ENCODE data around the gene ETS1.

Gene ETS1

GRCh38 chr11:128604723-128605122, 17.4 kb upstream of the ETS1 start:
- H3K27ac ChIP-seq (ENCODE audit: low read depth, low read length), result no peak overlapping the region
- no peaks in the 10 kb centered on the region for H3K4me1 ChIP-seq (ENCODE audit: control insufficient read depth, insufficient read depth, low read length, unreplicated experiment)
- no peak overlapping the region for H2AFZ ChIP-seq (ENCODE audit: low read length, unreplicated experiment)
- H3K27me3 ChIP-seq (ENCODE audit: insufficient read depth, low read length), result peaks cover 24% of the 10 kb centered on the region
- no peak overlapping the region for H3K4me3 ChIP-seq (ENCODE audit: low read depth, low read length)
- H3K79me2 ChIP-seq (ENCODE audit: control insufficient read depth, insufficient read depth, low read length, unreplicated experiment), result no peaks in the 10 kb centered on the region
- no peaks in the 10 kb centered on the region for H3K36me3 ChIP-seq (ENCODE audit: insufficient read depth, low read length)

- no peak overlapping the region for H3K27ac ChIP-seq (ENCODE audit: low read depth, low read length)
- H3K4me3 ChIP-seq (ENCODE audit: low read depth, low read length), result no peak overlapping the region
- H3K4me1 ChIP-seq (ENCODE audit: control insufficient read depth, insufficient read depth, low read length, unreplicated experiment), result no peaks in the 10 kb centered on the region
- no peak overlapping the region for H2AFZ ChIP-seq (ENCODE audit: low read length, unreplicated experiment)
- no peaks in the 10 kb centered on the region for H3K36me3 ChIP-seq (ENCODE audit: insufficient read depth, low read length)
- H3K27me3 ChIP-seq (ENCODE audit: insufficient read depth, low read length), result peaks cover 17% of the 10 kb centered on the region
- no peaks in the 10 kb centered on the region for H3K79me2 ChIP-seq (ENCODE audit: control insufficient read depth, insufficient read depth, low read length, unreplicated experiment)
These were observed 16.5 kb upstream of the ETS1 start for GRCh38 chr11:128603752-128604414.

GRCh38 chr11:128603003-128603696, 15.8 kb upstream of the ETS1 start:
- Histone ChIP-seq H3K27me3 (ENCODE audit: insufficient read depth, low read length) (peaks cover 9% of the 10 kb centered on the region; the same call in 1 of the 2 replicates), H3K4me3 (ENCODE audit: low read depth, low read length) (no peak overlapping the region), H2AFZ (ENCODE audit: low read length, unreplicated experiment) (no peak overlapping the region), H3K4me1 (ENCODE audit: control insufficient read depth, insufficient read depth, low read length, unreplicated experiment) (no peaks in the 10 kb centered on the region), H3K36me3 (ENCODE audit: insufficient read depth, low read length) (no peaks in the 10 kb centered on the region), H3K79me2 (ENCODE audit: control insufficient read depth, insufficient read depth, low read length, unreplicated experiment) (no peaks in the 10 kb centered on the region), H3K27ac (ENCODE audit: low read depth, low read length) (no peak overlapping the region)

- no peaks in the 10 kb centered on the region for H3K36me3 ChIP-seq (ENCODE audit: insufficient read depth, low read length)
- H2AFZ ChIP-seq (ENCODE audit: low read length, unreplicated experiment), result no peak overlapping the region
- no peaks in the 10 kb centered on the region for H3K79me2 ChIP-seq (ENCODE audit: control insufficient read depth, insufficient read depth, low read length, unreplicated experiment)
- H3K27me3 ChIP-seq (ENCODE audit: insufficient read depth, low read length), result peaks cover 15% of the 10 kb centered on the region
- no peak overlapping the region for H3K27ac ChIP-seq (ENCODE audit: low read depth, low read length)
- no peak overlapping the region for H3K4me3 ChIP-seq (ENCODE audit: low read depth, low read length)
- no peaks in the 10 kb centered on the region for H3K4me1 ChIP-seq (ENCODE audit: control insufficient read depth, insufficient read depth, low read length, unreplicated experiment)
These were observed 12.4 kb upstream of the ETS1 start for GRCh38 chr11:128599729-128600128.

GRCh38 chr11:128598506-128599150, 11.3 kb upstream of the ETS1 start:
- Histone ChIP-seq H3K36me3 (ENCODE audit: insufficient read depth, low read length) (no peaks in the 10 kb centered on the region), H3K4me1 (ENCODE audit: control insufficient read depth, insufficient read depth, low read length, unreplicated experiment) (no peaks in the 10 kb centered on the region), H3K79me2 (ENCODE audit: control insufficient read depth, insufficient read depth, low read length, unreplicated experiment) (no peaks in the 10 kb centered on the region), H3K27ac (ENCODE audit: low read depth, low read length) (no peak overlapping the region), H3K27me3 (ENCODE audit: insufficient read depth, low read length) (peaks cover 24% of the 10 kb centered on the region), H3K4me3 (ENCODE audit: low read depth, low read length) (no peak overlapping the region), H2AFZ (ENCODE audit: low read length, unreplicated experiment) (no peak overlapping the region)

- no peak overlapping the region for H2AFZ ChIP-seq (ENCODE audit: low read length, unreplicated experiment)
- no peak overlapping the region for H3K27ac ChIP-seq (ENCODE audit: low read depth, low read length)
- H3K4me3 ChIP-seq (ENCODE audit: low read depth, low read length), result no peak overlapping the region
- no peaks in the 10 kb centered on the region for H3K79me2 ChIP-seq (ENCODE audit: control insufficient read depth, insufficient read depth, low read length, unreplicated experiment)
- peaks cover 29% of the 10 kb centered on the region for H3K27me3 ChIP-seq (ENCODE audit: insufficient read depth, low read length)
- no peaks in the 10 kb centered on the region for H3K4me1 ChIP-seq (ENCODE audit: control insufficient read depth, insufficient read depth, low read length, unreplicated experiment)
- no peaks in the 10 kb centered on the region for H3K36me3 ChIP-seq (ENCODE audit: insufficient read depth, low read length)
These were observed 10.7 kb upstream of the ETS1 start for GRCh38 chr11:128598096-128598495.

GRCh38 chr11:128597209-128597608, 9.9 kb upstream of the ETS1 start:
- Histone ChIP-seq H2AFZ (ENCODE audit: low read length, unreplicated experiment) (no peak overlapping the region), H3K4me3 (ENCODE audit: low read depth, low read length) (no peak overlapping the region), H3K27ac (ENCODE audit: low read depth, low read length) (no peak overlapping the region), H3K4me1 (ENCODE audit: control insufficient read depth, insufficient read depth, low read length, unreplicated experiment) (no peaks in the 10 kb centered on the region), H3K79me2 (ENCODE audit: control insufficient read depth, insufficient read depth, low read length, unreplicated experiment) (no peaks in the 10 kb centered on the region), H3K36me3 (ENCODE audit: insufficient read depth, low read length) (no peaks in the 10 kb centered on the region), H3K27me3 (ENCODE audit: insufficient read depth, low read length) (peaks cover 38% of the 10 kb centered on the region)

GRCh38 chr11:128596250-128596649, 8.9 kb upstream of the ETS1 start:
- no peak overlapping the region for H2AFZ ChIP-seq (ENCODE audit: low read length, unreplicated experiment)
- H3K4me1 ChIP-seq (ENCODE audit: control insufficient read depth, insufficient read depth, low read length, unreplicated experiment), result no peaks in the 10 kb centered on the region
- H3K27me3 ChIP-seq (ENCODE audit: insufficient read depth, low read length), result peaks cover 45% of the 10 kb centered on the region
- no peak overlapping the region for H3K27ac ChIP-seq (ENCODE audit: low read depth, low read length)
- no peaks in the 10 kb centered on the region for H3K79me2 ChIP-seq (ENCODE audit: control insufficient read depth, insufficient read depth, low read length, unreplicated experiment)
- no peaks in the 10 kb centered on the region for H3K36me3 ChIP-seq (ENCODE audit: insufficient read depth, low read length)
- no peak overlapping the region for H3K4me3 ChIP-seq (ENCODE audit: low read depth, low read length)

GRCh38 chr11:128595775-128596174, 8.4 kb upstream of the ETS1 start:
- no peak overlapping the region for H3K27ac ChIP-seq (ENCODE audit: low read depth, low read length)
- H3K36me3 ChIP-seq (ENCODE audit: insufficient read depth, low read length), result no peaks in the 10 kb centered on the region
- H3K27me3 ChIP-seq (ENCODE audit: insufficient read depth, low read length), result peaks cover 50% of the 10 kb centered on the region
- no peaks in the 10 kb centered on the region for H3K79me2 ChIP-seq (ENCODE audit: control insufficient read depth, insufficient read depth, low read length, unreplicated experiment)
- no peak overlapping the region for H3K4me3 ChIP-seq (ENCODE audit: low read depth, low read length)
- H3K4me1 ChIP-seq (ENCODE audit: control insufficient read depth, insufficient read depth, low read length, unreplicated experiment), result no peaks in the 10 kb centered on the region
- no peak overlapping the region for H2AFZ ChIP-seq (ENCODE audit: low read length, unreplicated experiment)

GRCh38 chr11:128595221-128595620, 7.9 kb upstream of the ETS1 start:
- H3K4me3 ChIP-seq (ENCODE audit: low read depth, low read length), result no peak overlapping the region
- H3K4me1 ChIP-seq (ENCODE audit: control insufficient read depth, insufficient read depth, low read length, unreplicated experiment), result no peaks in the 10 kb centered on the region
- H3K27ac ChIP-seq (ENCODE audit: low read depth, low read length), result no peak overlapping the region
- H3K27me3 ChIP-seq (ENCODE audit: insufficient read depth, low read length), result peaks cover 55% of the 10 kb centered on the region
- H3K79me2 ChIP-seq (ENCODE audit: control insufficient read depth, insufficient read depth, low read length, unreplicated experiment), result no peaks in the 10 kb centered on the region
- no peak overlapping the region for H2AFZ ChIP-seq (ENCODE audit: low read length, unreplicated experiment)
- H3K36me3 ChIP-seq (ENCODE audit: insufficient read depth, low read length), result no peaks in the 10 kb centered on the region

GRCh38 chr11:128594226-128594625, 6.9 kb upstream of the ETS1 start:
- Histone ChIP-seq H3K4me1 (ENCODE audit: control insufficient read depth, insufficient read depth, low read length, unreplicated experiment) (no peaks in the 10 kb centered on the region), H3K36me3 (ENCODE audit: insufficient read depth, low read length) (no peaks in the 10 kb centered on the region)

More at GRCh38 chr11:128594226-128594625, 6.9 kb upstream of the ETS1 start:
- Histone ChIP-seq H3K79me2 (ENCODE audit: control insufficient read depth, insufficient read depth, low read length, unreplicated experiment) (no peaks in the 10 kb centered on the region), H3K27me3 (ENCODE audit: insufficient read depth, low read length) (peaks cover 63% of the 10 kb centered on the region), H2AFZ (ENCODE audit: low read length, unreplicated experiment) (no peak overlapping the region), H3K4me3 (ENCODE audit: low read depth, low read length) (no peak overlapping the region), H3K27ac (ENCODE audit: low read depth, low read length) (no peak overlapping the region)

Measured in ACC112 (cell line).